Ovary (tissue), 3 donors: ENCODE results near the gene TOR1AIP2.

Experiments
- CTCF ChIP-seq, 3 donors: fragments of 450-650 bp in 2 of 3; fragments of 200-600 bp in 1 of 3; IDR thresholded peaks; one replicate each; pipeline versions ENCODE4 v1.5.1 to v1.8.0; 2016 to 2022; ENCODE audit warnings: antibody characterized with exemption in 3 of 3, mild to moderate bottlenecking in 1 of 3
- EP300 ChIP-seq: sonication (generic); formaldehyde crosslinking; IDR thresholded peaks from one replicate; pipeline ENCODE4 v1.6.1; 2017; ENCODE audit warnings: antibody characterized with exemption
- POLR2A ChIP-seq: fragments of 450-650 bp; IDR thresholded peaks from one replicate; pipeline ENCODE4 v1.6.1; 2017; ENCODE audit warnings: antibody characterized with exemption, mild to moderate bottlenecking, moderate library complexity
- donor health status: DM: no; HTN: no; CAD: no.

DNA sequence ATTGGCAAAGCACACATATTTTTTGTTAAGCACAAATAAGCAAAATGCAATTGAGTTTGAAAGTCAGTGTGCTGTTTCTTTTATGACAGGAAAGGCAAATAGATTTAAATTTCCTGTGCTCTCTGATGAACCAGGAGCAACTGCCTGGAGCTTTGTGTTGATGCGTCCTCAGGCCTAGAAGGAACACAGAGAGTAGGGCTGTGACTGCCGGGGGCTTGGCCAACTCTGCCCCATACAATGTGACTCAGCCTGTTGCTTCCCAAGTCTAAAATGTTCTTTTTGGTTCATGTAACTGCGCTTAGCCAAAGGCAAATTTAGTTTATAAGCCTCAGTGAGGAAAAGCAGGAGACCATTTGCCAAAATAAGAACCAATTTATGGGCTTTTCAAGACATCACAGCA is 37.5 kb downstream of the TOR1AIP2 start:
- TF ChIP-seq CTCF (IDR thresholded peaks at IDR 0.05) (no peak), POLR2A (no peak), EP300 (no peak)
